ENCODE results near the gene JAKMIP1.

DNA sequence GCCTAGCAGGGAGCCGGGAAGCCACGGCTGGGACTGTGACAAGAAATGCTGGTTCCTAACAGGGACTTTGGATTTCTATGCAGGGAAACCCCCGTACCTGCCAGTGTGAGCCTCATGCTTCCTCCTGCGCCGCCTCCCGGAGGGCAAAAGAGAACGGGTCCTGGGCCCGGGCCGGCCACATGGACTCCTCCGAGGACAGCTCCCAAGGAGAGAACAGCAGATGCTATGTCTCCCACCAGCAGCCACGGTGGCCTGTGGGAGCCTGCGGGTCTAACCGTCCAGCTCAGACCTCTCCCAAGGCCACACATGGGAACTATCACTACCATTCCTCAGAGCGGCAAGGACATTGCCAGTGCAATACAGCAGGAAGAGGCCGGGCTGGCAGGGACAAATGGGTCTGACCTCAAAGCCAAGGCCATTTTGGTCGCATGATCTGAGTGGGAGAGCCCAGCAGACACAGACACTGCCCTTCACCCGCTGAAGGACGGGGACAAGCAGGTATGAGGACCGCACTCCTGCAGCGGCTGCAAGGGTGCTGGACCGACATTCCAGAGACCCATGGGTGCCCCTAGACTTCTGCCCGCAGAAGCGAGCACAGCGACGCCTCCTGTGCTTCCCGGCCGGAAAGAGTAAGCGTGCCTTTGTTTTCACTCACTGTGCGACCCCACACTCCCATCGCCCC, 177.6 kb downstream of the JAKMIP1 start:
- TF ChIP-seq, protein P1, sequence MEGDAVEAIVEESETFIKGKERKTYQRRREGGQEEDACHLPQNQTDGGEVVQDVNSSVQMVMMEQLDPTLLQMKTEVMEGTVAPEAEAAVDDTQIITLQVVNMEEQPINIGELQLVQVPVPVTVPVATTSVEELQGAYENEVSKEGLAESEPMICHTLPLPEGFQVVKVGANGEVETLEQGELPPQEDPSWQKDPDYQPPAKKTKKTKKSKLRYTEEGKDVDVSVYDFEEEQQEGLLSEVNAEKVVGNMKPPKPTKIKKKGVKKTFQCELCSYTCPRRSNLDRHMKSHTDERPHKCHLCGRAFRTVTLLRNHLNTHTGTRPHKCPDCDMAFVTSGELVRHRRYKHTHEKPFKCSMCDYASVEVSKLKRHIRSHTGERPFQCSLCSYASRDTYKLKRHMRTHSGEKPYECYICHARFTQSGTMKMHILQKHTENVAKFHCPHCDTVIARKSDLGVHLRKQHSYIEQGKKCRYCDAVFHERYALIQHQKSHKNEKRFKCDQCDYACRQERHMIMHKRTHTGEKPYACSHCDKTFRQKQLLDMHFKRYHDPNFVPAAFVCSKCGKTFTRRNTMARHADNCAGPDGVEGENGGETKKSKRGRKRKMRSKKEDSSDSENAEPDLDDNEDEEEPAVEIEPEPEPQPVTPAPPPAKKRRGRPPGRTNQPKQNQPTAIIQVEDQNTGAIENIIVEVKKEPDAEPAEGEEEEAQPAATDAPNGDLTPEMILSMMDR (IDR thresholded peaks at IDR 0.05) = no peak
- no peak for TF ChIP-seq EZH2phosphoT487 (IDR thresholded peaks at IDR 0.05)

All from neural progenitor cell (in vitro differentiated cells).